Endothelial cell of umbilical vein (primary cell): Measurements from ENCODE around the gene ATP2C2. TPM values are rescaled to one million over a fixed set of nuclear protein-coding genes. Genes with fewer than 3 reads are reported as not detected.

Experiments
- BruUV-seq: library from RNA; stranded (reverse); fragments of 400-500 nt; replicated peaks from 2 replicates; lab custom pipeline; 2021; lab: Mats Ljungman, UMichigan
- CTCF ChIA-PET: fragments of 300-600, 350-600 bp; sonication (Branson Sonifier 250); formaldehyde crosslinking; loops from one replicate; lab custom pipeline; 2021; ENCODE audit warnings: antibody characterized with exemption, inconsistent platforms; lab: Charles Lee
- POLR2A ChIA-PET: fragments of 300-600, 350-600 bp; sonication (Branson Sonifier 250); formaldehyde crosslinking; loops from one replicate; lab custom pipeline; 2021; ENCODE audit warnings: antibody characterized with exemption, inconsistent platforms; lab: Charles Lee
- DNase-seq: peaks from one replicate; pipeline ENCODE4 v3.0.0-alpha.2; 2011; ENCODE audit warnings: low read depth, low spot score
- FAIRE-seq: peaks from 2 replicates; lab custom pipeline; 2011; peaks lifted over from hg19 to GRCh38; lab: Jason Lieb, UNC
- H2AFZ ChIP-seq: 2 replicates; pipeline ENCODE4 v1.6.0; 2012; ENCODE audit warnings: low read depth, low read length, control low read depth, inconsistent platforms
- H3K27ac ChIP-seq: 2 replicates; pipeline ENCODE4 v1.5.1; 2011; ENCODE audit warnings: low read depth, mild to moderate bottlenecking, control low read depth, low read length, moderate library complexity; ENCODE audit not compliant: insufficient read depth
- H3K27me3 ChIP-seq, 2 experiments: 2 replicates each; pipeline versions ENCODE4 v1.6.0 to v1.6.1; 2011; ENCODE audit warnings: low read length in 2 of 2, mixed read lengths in 1 of 2; ENCODE audit not compliant: control insufficient read depth in 2 of 2, insufficient read depth in 2 of 2
- H3K36me3 ChIP-seq, 2 experiments: 2 replicates in 1 of 2; 3 replicates in 1 of 2; pipeline ENCODE4 v1.5.1; 2011; ENCODE audit warnings: low read length in 2 of 2, mild to moderate bottlenecking in 1 of 2, moderate library complexity in 1 of 2; ENCODE audit not compliant: control insufficient read depth in 2 of 2, insufficient read depth in 2 of 2; ENCODE audit errors: extremely low read depth in 1 of 2
- H3K4me1 ChIP-seq: 3 replicates; pipeline ENCODE4 v1.5.1; 2011; ENCODE audit warnings: mild to moderate bottlenecking, low read length; ENCODE audit not compliant: control insufficient read depth, insufficient read depth; ENCODE audit errors: extremely low read depth
- H3K4me2 ChIP-seq: 2 replicates; pipeline ENCODE4 v1.6.1; 2011; ENCODE audit warnings: low read length, control low read depth, mixed read lengths; ENCODE audit not compliant: insufficient read depth
- H3K4me3 ChIP-seq, 3 experiments: fragments of 200-600 bp in 1 of 3; sonication (generic), shearing (Covaris generic) in 1 of 3; replicated peaks in 1 of 3; 2 replicates each; pipeline ENCODE4 v1.5.1; 2011 to 2016; ENCODE audit warnings: control low read depth in 3 of 3, low read length in 3 of 3, mild to moderate bottlenecking in 2 of 3, inconsistent platforms in 1 of 3, low read depth in 1 of 3, moderate library complexity in 1 of 3; ENCODE audit not compliant: insufficient read depth in 1 of 3
- H3K79me2 ChIP-seq: 2 replicates; pipeline ENCODE4 v1.6.0; 2012; ENCODE audit warnings: low read length, inconsistent platforms; ENCODE audit not compliant: control insufficient read depth, insufficient read depth
- H3K9ac ChIP-seq: replicated peaks from 2 replicates; pipeline ENCODE3; 2011; ENCODE audit warnings: low read length, control low read depth; ENCODE audit not compliant: insufficient read depth; ENCODE audit errors: extremely low read depth
- H3K9me1 ChIP-seq: replicated peaks from 3 replicates; pipeline ENCODE4 v1.6.0; 2011; ENCODE audit warnings: mild to moderate bottlenecking, low read length; ENCODE audit not compliant: control insufficient read depth, insufficient read depth; ENCODE audit errors: extremely low read depth
- H3K9me3 ChIP-seq: replicated peaks from 2 replicates; pipeline ENCODE4 v1.5.1; 2012; ENCODE audit warnings: low read length, inconsistent platforms; ENCODE audit not compliant: control insufficient read depth, insufficient read depth
- H4K20me1 ChIP-seq: replicated peaks from 2 replicates; pipeline ENCODE3; 2011; ENCODE audit warnings: mild to moderate bottlenecking, low read length; ENCODE audit not compliant: control insufficient read depth, insufficient read depth; ENCODE audit errors: extremely low read depth
- EZH2 ChIP-seq: IDR thresholded peaks from 2 replicates; pipeline ENCODE4 v1.6.1; 2012; ENCODE audit warnings: borderline replicate concordance, low read depth, mild to moderate bottlenecking, moderate library complexity, low read length, inconsistent platforms; ENCODE audit not compliant: severe bottlenecking
- FOS ChIP-seq: IDR thresholded peaks from 2 replicates; pipeline ENCODE4 v1.6.1; 2011; ENCODE audit warnings: mild to moderate bottlenecking, low read length, moderate library complexity, borderline replicate concordance; ENCODE audit not compliant: insufficient read depth
- GATA2 ChIP-seq: IDR thresholded peaks from 2 replicates; pipeline ENCODE4 v1.7.0; 2011; ENCODE audit warnings: low read depth, mild to moderate bottlenecking, moderate library complexity, mixed read lengths, low read length; ENCODE audit not compliant: insufficient read length, insufficient read depth
- JUN ChIP-seq: IDR thresholded peaks from 2 replicates; pipeline ENCODE4 v1.6.1; 2011; ENCODE audit warnings: borderline replicate concordance, low read depth; ENCODE audit not compliant: insufficient read length, insufficient read depth
- MAX ChIP-seq: IDR thresholded peaks from 2 replicates; pipeline ENCODE4 v1.6.1; 2011; ENCODE audit not compliant: insufficient read depth, insufficient read length
- MYC ChIP-seq: IDR thresholded peaks from one replicate; pipeline ENCODE4 v1.6.1; 2011; ENCODE audit warnings: mild to moderate bottlenecking, low read depth, low read length
- POLR2A ChIP-seq: IDR thresholded peaks from 2 replicates; pipeline ENCODE4 v1.6.1; 2012; ENCODE audit warnings: low read depth, mild to moderate bottlenecking, control low read depth, low read length
- POLR2AphosphoS5 ChIP-seq: IDR thresholded peaks from 2 replicates; pipeline ENCODE4 v1.6.1; 2012; ENCODE audit warnings: low read depth, mild to moderate bottlenecking, control low read depth, low read length, moderate library complexity; ENCODE audit not compliant: insufficient read depth
- dilution Hi-C: fragments of 300-500 bp; cut with MboI; formaldehyde crosslinking; loops from one replicate; pipeline ENCODE4 v1.15.0; 2019; ENCODE audit warnings: low sequenced_read_pairs; ENCODE audit not compliant: extremely low pct_ligation_motif_present
- intact Hi-C: fragments of 100-400 bp; cut with micrococcal nuclease; formaldehyde crosslinking; loops from one replicate; pipeline ENCODE4 v1.10.0; 2022
- polyA plus RNA-seq, 4 experiments: library from polyadenylated mRNA; depleted of rRNA in 3 of 4; stranded (reverse) in 3 of 4; unstranded in 1 of 4; fragments of >200 nt; gene quantifications; 2 replicates each; pipeline versions ENCODE4 v1.2.1 to v1.2.3, GENCODE V29; 2011 to 2012; ENCODE audit warnings: missing spikeins in 1 of 4
- total RNA-seq: library from RNA; stranded (reverse); gene quantifications from 2 replicates; pipeline ENCODE4 v1.2.3, GENCODE V29; 2021
- TF ChIP-seq, protein P1 (sequence below), 2 donors: IDR thresholded peaks; 1 replicate in 1 of 2; 2 replicates in 1 of 2; pipeline ENCODE4 v1.5.1; 2011; ENCODE audit warnings: low read length in 2 of 2, mild to moderate bottlenecking in 2 of 2, moderate library complexity in 2 of 2, control low read depth in 1 of 2, inconsistent platforms in 1 of 2, low read depth in 1 of 2; ENCODE audit not compliant: insufficient read depth in 1 of 2; ENCODE audit errors: extremely low read depth in 1 of 2

Gene ATP2C2
- total and polyA plus RNA-seq, 2 donors (not counting 3 experiments of a cell fraction or from before 2014, with no cell fraction given), result not detected

DNA sequence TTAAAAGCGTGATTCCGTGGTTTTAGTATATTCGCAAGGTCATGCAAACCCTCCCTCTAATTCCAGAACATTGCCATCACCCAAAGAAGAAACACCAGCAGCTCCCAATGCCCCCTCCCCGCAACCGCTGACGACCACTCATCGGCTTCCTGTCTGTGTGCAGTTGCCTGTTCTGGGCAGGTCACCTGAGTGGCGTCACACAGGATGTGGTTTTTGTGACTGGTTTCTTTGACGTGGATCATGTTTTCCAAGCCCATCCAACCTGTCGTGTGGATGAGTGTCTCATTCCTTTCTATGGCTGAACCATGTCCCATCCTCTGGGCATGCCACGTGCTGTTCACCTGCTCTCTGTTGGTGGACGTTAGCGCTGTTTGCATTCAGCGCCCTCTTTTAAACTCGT is 8.2 kb upstream of the ATP2C2 start:
- H3K9me3 ChIP-seq, result no peaks in the 10 kb centered on the region
- H4K20me1 ChIP-seq, result no peaks in the 10 kb centered on the region
- no TSS peak for BruUV-seq
- intact Hi-C loops (no loop called here), dilution Hi-C loops (no loop called here)
- ChIA-PET CTCF (no interaction called here), POLR2A (no interaction called here)
- H3K4me1 ChIP-seq, result no peaks in the 10 kb centered on the region
- H3K4me3 ChIP-seq, result no peak overlapping the region
- H3K27me3 ChIP-seq, result no peaks in the 10 kb centered on the region
- no peak for TF ChIP-seq POLR2A
- TF ChIP-seq JUN, result no peak
- no peak for TF ChIP-seq FOS
- TF ChIP-seq, protein P1, sequence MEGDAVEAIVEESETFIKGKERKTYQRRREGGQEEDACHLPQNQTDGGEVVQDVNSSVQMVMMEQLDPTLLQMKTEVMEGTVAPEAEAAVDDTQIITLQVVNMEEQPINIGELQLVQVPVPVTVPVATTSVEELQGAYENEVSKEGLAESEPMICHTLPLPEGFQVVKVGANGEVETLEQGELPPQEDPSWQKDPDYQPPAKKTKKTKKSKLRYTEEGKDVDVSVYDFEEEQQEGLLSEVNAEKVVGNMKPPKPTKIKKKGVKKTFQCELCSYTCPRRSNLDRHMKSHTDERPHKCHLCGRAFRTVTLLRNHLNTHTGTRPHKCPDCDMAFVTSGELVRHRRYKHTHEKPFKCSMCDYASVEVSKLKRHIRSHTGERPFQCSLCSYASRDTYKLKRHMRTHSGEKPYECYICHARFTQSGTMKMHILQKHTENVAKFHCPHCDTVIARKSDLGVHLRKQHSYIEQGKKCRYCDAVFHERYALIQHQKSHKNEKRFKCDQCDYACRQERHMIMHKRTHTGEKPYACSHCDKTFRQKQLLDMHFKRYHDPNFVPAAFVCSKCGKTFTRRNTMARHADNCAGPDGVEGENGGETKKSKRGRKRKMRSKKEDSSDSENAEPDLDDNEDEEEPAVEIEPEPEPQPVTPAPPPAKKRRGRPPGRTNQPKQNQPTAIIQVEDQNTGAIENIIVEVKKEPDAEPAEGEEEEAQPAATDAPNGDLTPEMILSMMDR (IDR thresholded peaks at IDR 0.05; ENCODE audit: extremely low read depth in 1 of 2, insufficient read depth in 1 of 2, low read depth in 1 of 2, low read length in 2 of 2), result no peak
- no peak for TF ChIP-seq GATA2
- no peak for TF ChIP-seq MAX
- TF ChIP-seq MYC, result no peak
- TF ChIP-seq EZH2, result no peak
- no peak for TF ChIP-seq POLR2AphosphoS5
- no peaks in the 10 kb centered on the region for H3K79me2 ChIP-seq
- no peak overlapping the region for H2AFZ ChIP-seq
- no peaks in the 10 kb centered on the region for H3K36me3 ChIP-seq
- H3K9ac ChIP-seq, result no peak overlapping the region
- H3K27ac ChIP-seq, result no peak overlapping the region
- no peaks in the 10 kb centered on the region for H3K9me1 ChIP-seq
- FAIRE-seq (no peak), DNase-seq (no peak)
- no peak overlapping the region for H3K4me2 ChIP-seq
